Right lobe of liver (tissue), 4 donors: Measurements from ENCODE around the gene TLL1.

ENCODE experiments used
- CTCF ChIP-seq, 4 donors: fragments of 200-600 bp in 3 of 4; fragments of 450-650 bp in 1 of 4; IDR thresholded peaks; one replicate each; pipeline versions ENCODE4 v1.5.1 to v1.8.0; 2016 to 2022; ENCODE audit warnings: antibody characterized with exemption in 4 of 4, mild to moderate bottlenecking in 2 of 4
- POLR2A ChIP-seq: fragments of 450-650 bp; IDR thresholded peaks from one replicate; pipeline ENCODE4 v1.6.1; 2017; ENCODE audit warnings: antibody characterized with exemption, mild to moderate bottlenecking
- donor health status: DM: no; HTN: no; CAD: no.
- donor health status: DM: no; HTN: no; CAD: no.
- donor health status: DM: no; HTN: yes; CAD: no.

DNA sequence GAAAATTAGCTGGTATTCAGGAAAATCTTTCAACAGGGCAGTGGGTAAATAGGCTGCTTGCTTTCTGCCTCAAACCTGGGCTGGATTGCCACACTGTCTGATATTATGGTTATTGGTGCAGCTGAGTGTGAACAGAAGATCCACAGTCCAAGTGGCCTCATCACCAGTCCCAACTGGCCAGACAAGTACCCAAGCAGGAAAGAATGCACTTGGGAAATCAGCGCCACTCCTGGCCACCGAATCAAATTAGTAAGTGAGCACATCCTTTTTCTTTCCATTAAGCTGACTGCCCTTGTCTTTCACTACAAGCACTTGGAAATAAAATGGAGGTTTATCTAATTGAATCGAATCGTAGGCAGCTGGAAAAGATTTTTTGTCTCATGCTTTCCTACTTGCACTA, 204.7 kb downstream of the TLL1 start:
- TF ChIP-seq CTCF (IDR thresholded peaks at IDR 0.05) = no peak
- no peak for TF ChIP-seq POLR2A
